ENCODE data around the gene ERVK3-1.
A peak's percentile ranks its signal among the peaks of the same experiment; 100 is the strongest.

Gene ERVK3-1

GRCh38 chr19:58275564-58275963, 29.6 kb upstream of the ERVK3-1 start:
- Histone ChIP-seq H3K4me1 (ENCODE audit: low read depth, poor library complexity, severe bottlenecking) (peaks cover 6% of the 10 kb centered on the region), H3K4me2 (no peak overlapping the region), H2AFZ (ENCODE audit: low read depth) (no peak overlapping the region), H3K27ac (no peak overlapping the region), H4K20me1 (ENCODE audit: insufficient read depth) (no peaks in the 10 kb centered on the region), H3K79me2 (ENCODE audit: insufficient read depth, low read depth) (peaks cover 15% of the 10 kb centered on the region), H3K9ac (no peak overlapping the region), H3K36me3 (ENCODE audit: insufficient read depth) (no peaks in the 10 kb centered on the region), H3K4me3 (IDR thresholded peaks at IDR 0.05; ENCODE audit: insufficient read depth, low read depth, low read length) (no peak overlapping the region), H3K27me3 (ENCODE audit: insufficient read depth, low read depth) (no peaks in the 10 kb centered on the region)
- no peak for TF ChIP-seq CTCF (conservative IDR thresholded peaks at IDR 0.05; ENCODE audit: low read depth, low read length)

GRCh38 chr19:58277197-58277596, 28.0 kb upstream of the ERVK3-1 start:
- Histone ChIP-seq H3K4me2 (no peak overlapping the region), H3K27ac (no peak overlapping the region), H4K20me1 (ENCODE audit: insufficient read depth) (no peaks in the 10 kb centered on the region), H3K4me3 (IDR thresholded peaks at IDR 0.05; ENCODE audit: insufficient read depth, low read depth, low read length) (no peak overlapping the region), H3K36me3 (ENCODE audit: insufficient read depth) (no peaks in the 10 kb centered on the region), H3K9ac (no peak overlapping the region), H3K27me3 (ENCODE audit: insufficient read depth, low read depth) (no peaks in the 10 kb centered on the region), H3K79me2 (ENCODE audit: insufficient read depth, low read depth) (peaks cover 15% of the 10 kb centered on the region), H2AFZ (ENCODE audit: low read depth) (no peak overlapping the region), H3K4me1 (ENCODE audit: low read depth, poor library complexity, severe bottlenecking) (peaks cover 6% of the 10 kb centered on the region)
- TF ChIP-seq CTCF (conservative IDR thresholded peaks at IDR 0.05; ENCODE audit: low read depth, low read length) = no peak

GRCh38 chr19:58277748-58278540, 27.2 kb upstream of the ERVK3-1 start:
- no peak for TF ChIP-seq CTCF (conservative IDR thresholded peaks at IDR 0.05; ENCODE audit: low read depth, low read length)
- Histone ChIP-seq H3K79me2 (ENCODE audit: insufficient read depth, low read depth) (peaks cover 15% of the 10 kb centered on the region), H3K27ac (peak overlapping the region; percentile 57), H3K4me2 (peak overlapping the region; percentile 55; the same call in 1 of the 2 replicates), H3K36me3 (ENCODE audit: insufficient read depth) (no peaks in the 10 kb centered on the region), H3K27me3 (ENCODE audit: insufficient read depth, low read depth) (no peaks in the 10 kb centered on the region), H4K20me1 (ENCODE audit: insufficient read depth) (no peaks in the 10 kb centered on the region), H3K4me3 (IDR thresholded peaks at IDR 0.05; ENCODE audit: insufficient read depth, low read depth, low read length) (no peak overlapping the region), H2AFZ (ENCODE audit: low read depth) (peak overlapping the region; percentile 83), H3K4me1 (ENCODE audit: low read depth, poor library complexity, severe bottlenecking) (peaks cover 6% of the 10 kb centered on the region), H3K9ac (peak overlapping the region; percentile 18; the same call in 1 of the 2 replicates)

GRCh38 chr19:58278541-58279041, 26.6 kb upstream of the ERVK3-1 start, which contains the start of gene ZNF8:
Gene ZNF8, plus strand, starts transcription at chr19:58278955. Its CDS starts 127 bp downstream, at chr19:58279082.
- H3K27me3 ChIP-seq (ENCODE audit: insufficient read depth, low read depth) = no peaks in the 10 kb centered on the region
- peaks cover 15% of the 10 kb centered on the region for H3K79me2 ChIP-seq (ENCODE audit: insufficient read depth, low read depth)
- H3K27ac ChIP-seq = peak within 1 kb of the TSS; percentile 57
- peaks cover 6% of the 10 kb centered on the region for H3K4me1 ChIP-seq (ENCODE audit: low read depth, poor library complexity, severe bottlenecking)
- TF ChIP-seq CTCF (conservative IDR thresholded peaks at IDR 0.05; ENCODE audit: low read depth, low read length) = no peak
- H3K4me2 ChIP-seq = peak within 1 kb of the TSS; percentile 84
- H4K20me1 ChIP-seq (ENCODE audit: insufficient read depth) = no peaks in the 10 kb centered on the region
- H3K4me3 ChIP-seq (IDR thresholded peaks at IDR 0.05; ENCODE audit: insufficient read depth, low read depth, low read length) = no peak within 1 kb of the TSS
- H2AFZ ChIP-seq (ENCODE audit: low read depth) = peak within 1 kb of the TSS; percentile 83
- H3K9ac ChIP-seq = peak within 1 kb of the TSS; percentile 71
- no peaks in the 10 kb centered on the region for H3K36me3 ChIP-seq (ENCODE audit: insufficient read depth)

Data from KMS-11 (cell line).